CD4-positive, alpha-beta T cell treated with Interleukin-21 for 1 hour (primary cell): Measurements from ENCODE around the gene TMEM51.
"Not testable (repeated sequence)": the region's sequence is repeated elsewhere in the genome, so short reads cannot be mapped to it uniquely, and the experiment has no call there.

ENCODE experiments used
- DNase-seq: peaks from one replicate; pipeline ENCODE4 v3.0.0-alpha.2; 2020

TMEM51 gene

DNA sequence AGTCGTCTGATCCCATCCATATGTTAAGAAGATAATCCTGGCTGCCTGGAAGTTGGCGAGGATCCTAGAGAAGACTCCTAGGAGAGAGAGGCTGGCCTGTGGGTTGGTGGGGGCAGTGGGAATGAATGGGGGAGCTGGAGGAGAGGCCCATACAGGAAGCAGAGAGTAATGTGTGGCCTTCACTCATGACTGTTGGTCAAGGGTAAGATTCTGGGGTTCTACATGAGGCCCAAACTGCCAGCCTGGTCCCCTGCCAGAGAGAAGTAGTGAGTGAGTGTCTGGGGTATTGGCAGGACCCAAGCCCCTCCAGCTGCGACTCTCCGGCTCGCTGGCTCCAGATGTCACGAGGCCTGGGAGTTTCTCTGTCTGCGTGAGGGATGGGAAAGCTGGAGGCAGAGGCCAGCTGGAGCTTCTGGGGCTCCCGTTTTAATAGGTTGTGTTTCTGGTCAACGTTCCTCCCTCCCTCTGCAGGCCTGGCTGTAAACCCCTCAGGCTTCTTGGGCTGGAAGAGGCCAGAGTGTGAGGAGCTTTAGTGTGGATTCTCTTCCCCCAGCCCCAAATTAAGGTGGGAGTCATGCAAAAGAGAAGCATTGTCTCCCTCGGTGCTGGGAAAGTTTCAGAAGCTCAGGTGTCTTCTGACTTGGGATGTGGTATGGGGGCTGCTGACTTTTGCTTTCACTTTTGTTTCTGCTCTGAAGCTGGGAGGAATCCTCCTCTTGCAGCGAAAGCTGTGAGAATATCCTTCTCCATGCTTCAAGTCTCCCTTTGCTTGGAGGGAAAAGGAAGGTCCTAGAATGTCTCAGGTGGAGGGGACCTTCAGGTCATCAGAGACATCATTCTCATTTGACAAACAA, 2.6 kb downstream of the TMEM51 start:
- peak; percentile 11 for DNase-seq

DNA sequence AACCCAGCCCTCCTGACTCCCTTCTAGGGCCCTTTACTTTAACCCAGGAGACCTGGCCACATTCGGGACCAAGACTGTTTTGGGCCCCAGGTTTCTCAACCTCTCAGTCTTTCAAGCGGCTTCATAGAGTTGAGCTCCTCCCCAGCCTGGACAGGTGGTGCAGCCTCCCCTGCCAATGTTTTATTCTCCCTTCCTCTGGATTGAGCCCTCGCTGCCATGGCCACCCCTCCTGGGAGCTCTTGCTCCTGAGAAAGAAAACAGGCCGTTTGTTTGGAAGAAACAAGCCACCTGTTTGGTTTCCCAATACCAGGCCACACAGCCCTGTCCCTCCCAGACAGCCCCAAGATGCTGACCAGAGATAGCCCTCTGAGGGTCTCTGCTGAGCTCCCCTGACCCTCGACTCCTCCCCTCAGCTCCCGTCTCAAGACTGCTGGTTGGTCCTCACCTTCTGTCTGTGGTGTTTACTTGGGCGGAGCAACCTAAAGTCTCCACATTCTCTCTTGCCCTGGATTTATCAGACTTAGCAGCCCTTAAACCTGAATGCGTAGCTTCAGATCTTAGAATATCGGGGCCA, 3.3 kb downstream of the TMEM51 start:
- DNase-seq, result no peak

DNA sequence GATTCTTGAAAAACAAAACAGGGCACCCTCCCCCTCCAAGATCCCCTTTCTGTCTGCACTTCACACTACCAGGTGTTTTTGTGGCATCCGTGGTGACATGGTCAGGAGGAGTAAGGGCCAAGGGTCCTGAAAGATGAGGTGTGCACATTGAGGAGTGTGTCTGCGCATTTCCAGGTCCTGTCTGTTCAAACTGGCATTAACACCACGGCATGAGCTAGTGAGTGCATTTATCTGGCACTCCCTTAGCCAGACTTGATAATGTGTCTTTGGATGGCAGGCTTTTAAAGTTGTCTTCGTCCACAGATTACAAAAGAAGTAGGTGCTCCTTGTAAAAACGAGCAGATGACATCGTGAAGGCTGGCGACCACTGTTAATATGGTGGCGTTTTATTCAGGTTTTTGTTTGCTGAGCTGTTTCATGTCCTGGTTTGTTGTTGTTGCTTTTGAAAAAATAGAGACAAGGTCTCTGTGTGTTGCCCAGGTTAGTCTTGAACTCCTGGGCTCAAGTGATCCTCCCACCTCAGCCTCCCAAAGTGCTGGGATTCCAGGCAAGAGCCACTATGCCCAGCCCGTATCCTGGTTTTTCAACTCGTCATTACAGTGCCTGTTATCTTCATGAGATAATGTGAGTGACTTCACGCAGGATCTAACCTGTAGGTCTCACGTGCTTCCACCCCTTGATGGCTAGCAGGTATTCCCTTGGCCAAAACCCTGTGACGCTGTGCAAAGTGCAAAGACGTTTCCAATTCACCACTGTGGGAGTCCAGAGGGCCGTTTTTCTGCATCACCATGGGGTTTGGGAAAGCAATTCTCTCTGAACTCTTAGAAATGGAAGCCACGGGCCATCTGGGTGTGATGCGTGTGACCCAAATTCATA, 4.2 kb downstream of the TMEM51 start:
- no peak for DNase-seq

DNA sequence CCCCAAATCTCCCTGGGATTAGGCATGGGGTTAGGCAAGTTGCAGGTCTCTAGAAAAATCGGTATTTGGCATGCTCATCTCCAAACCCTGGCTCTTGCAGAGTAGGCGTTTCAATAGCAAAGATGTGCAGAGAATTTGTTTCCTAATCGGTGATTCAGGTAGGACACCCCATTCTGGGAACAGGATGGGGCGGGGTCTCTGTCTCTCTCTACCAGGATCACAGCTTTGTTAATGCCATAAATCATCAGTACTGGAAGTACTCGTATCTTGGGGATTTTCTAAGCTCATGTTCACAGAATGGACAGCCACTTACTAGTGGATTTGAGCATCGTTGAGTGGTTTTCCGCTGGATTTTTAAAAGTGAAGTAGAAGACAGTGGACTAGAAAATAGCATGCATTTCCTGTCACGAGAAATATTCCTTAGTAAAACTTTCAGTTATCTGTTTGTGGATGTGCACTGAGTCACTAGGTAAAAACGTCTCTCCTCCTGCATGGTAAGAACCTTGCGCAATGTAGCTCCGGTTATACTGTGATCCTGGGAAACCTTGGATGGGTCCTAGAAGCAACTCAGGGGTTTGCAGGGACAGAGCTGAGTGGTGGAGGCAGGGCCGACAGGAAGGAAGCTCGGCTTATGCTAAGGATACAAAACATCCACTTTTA, 5.1 kb downstream of the TMEM51 start:
- DNase-seq, result no peak

DNA sequence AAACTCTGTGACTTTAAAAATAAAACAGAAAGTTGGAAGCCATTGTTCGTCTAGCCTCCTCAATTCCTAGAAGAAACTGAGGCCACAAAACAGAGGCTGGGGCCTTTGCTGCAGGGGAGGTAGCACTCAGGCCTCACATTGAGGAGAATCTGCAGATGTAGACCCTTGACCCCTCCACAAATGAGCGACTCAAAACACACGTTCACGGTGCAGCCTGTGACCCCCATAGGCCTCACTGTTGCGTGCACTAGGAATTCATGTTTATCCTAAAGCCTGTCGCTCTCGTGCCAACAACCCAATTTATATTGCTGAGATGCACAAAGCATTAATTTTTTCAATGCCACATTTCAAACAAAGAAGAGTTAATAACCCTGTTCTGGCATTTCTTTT, 5.6 kb downstream of the TMEM51 start:
- no peak for DNase-seq

DNA sequence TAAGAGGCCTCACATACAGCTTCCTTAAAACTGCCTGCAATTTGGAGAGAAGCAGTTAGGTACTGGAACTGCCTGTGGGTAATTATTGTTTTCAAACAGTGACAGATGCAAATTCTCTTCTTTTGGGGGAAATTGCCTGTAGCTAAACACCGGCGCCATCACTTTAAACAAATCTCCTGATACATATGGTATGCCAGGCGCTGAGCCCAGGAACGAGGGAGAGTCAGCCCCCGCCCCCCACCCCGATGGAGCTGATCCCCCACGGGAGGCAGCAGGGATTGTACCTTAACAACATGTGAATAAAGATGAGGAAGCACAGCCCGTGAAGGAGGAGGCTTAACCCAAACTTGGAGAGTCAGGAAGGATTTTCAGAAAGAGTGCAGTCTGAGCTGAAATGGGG, 7.1 kb downstream of the TMEM51 start:
- DNase-seq, result no peak

DNA sequence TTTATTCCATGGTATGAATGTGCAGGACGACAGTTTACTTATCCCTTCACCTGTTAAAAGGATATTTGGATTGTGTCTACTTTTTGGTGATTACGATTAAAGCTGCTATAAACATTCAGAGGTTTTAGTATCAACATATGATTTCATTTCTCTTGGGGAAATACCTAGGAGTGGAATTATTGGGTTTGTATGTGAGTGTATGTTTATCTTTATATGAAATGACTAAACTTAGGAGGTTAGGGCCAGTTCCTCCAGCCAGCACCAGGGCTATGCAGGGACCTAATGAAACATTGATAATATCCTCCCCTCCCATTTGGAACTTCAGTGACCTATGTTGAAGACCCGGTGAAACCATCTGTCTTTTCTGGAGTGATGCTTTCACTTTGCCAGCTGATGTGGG, 13.8 kb downstream of the TMEM51 start:
- no peak for DNase-seq

DNA sequence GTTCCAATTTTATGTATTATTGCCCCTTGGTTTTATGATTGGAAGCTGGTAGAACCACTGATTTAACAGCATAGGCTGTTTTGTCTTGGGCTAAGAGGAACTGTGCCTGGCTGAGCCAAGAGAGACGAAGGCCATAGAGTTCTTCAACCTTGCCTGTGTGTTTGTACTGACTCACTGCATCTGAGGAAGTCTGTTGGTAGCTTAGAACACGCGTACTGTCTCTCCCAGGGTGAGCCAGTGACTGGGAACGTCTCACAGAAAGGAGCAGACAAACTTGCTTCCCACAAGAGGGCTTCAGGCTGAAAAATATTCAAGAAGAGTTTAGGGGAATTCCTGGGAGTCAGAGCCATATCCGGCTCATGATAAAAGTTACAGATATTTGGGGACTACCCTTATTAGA, 14.9 kb downstream of the TMEM51 start:
- no peak for DNase-seq

DNA sequence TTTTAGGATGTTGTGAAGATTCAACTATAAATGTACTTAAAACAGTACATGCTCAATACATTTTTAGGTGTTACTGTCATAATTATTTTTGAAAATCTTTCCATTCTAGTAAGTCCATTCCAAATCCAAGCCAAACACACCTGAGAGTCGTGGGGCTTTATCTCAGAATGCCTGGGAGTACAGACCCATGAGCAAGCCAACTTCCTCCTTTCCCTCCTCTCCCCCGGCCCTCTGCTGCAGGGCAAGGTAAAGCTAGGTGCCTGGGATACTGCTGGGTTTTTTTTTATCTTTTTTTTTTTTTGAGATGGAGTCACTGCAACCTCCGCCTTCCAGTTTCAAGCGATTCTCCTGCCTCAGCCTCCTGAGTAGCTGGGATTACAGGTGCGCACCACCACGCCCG, 16.5 kb downstream of the TMEM51 start:
- no peak for DNase-seq

DNA sequence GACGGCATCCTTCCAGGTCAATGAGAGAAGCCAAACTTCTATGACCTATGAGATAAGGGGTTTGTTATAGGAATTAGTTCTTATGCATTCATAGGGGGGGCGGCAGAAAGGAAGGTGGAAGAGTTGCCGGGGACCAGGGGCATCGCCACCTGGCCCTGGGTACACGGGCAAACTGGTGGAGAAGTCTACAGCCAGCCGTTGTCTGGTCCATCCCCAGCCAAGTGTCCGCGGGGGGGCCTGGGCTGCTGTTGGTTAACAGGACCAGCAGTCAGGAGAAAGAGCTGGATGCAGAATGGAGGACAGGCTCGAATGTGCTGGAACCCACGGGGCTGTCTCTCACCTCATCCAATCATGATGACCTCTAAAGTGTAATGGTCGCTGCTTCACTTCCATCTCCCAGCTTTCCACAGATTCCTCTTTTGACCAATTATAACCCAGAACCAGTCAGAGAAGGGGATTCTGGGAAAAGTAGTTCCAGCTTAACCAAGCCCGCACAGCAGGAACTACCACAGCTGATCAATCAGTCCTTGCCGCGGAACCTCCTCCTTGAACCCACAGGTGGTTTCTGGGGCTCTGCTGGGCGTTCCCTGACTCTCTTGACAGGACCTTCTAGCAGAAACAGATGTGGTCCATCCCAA, 17.8 kb downstream of the TMEM51 start:
- no peak for DNase-seq

DNA sequence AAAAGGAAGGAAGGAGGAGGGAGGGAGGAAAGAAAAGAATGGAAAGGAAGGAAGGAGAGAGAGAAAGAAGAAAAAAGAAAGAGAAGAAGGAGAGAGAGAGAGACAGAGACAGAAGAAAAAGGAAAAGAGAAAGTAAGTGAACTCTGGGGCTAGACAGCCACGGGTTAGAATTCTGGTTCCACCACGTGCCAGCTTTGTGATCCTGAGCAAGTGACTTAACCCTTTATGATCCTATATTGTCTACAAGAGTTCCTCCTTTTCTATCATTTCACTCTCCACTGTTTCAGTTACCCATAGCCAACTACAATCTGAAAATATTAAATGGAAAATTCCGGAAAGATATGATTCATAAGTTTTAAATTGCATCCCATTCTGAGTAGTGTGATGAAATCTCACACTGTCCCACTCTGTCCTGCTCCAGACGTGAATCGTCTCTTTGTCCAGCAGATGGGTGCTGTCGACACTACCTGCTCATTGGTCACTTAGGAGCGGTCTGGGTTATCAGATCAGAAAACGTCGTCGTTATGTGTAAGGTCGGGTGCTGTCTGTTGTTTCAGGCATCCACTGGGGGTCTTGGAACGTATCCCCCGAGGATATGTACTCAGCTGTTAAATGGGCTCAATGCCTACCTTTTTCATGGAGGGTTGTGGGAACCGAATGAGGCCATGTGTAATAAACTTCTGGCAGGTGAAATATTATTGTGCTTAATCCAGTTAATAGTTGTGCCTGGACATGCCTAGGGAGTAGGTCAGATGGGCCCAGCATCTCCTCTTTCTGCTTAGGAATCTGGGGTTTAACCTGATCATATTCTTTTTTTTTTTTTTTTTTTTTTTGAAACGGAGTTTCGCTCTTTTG, 19.1 kb downstream of the TMEM51 start:
- no peak for DNase-seq

DNA sequence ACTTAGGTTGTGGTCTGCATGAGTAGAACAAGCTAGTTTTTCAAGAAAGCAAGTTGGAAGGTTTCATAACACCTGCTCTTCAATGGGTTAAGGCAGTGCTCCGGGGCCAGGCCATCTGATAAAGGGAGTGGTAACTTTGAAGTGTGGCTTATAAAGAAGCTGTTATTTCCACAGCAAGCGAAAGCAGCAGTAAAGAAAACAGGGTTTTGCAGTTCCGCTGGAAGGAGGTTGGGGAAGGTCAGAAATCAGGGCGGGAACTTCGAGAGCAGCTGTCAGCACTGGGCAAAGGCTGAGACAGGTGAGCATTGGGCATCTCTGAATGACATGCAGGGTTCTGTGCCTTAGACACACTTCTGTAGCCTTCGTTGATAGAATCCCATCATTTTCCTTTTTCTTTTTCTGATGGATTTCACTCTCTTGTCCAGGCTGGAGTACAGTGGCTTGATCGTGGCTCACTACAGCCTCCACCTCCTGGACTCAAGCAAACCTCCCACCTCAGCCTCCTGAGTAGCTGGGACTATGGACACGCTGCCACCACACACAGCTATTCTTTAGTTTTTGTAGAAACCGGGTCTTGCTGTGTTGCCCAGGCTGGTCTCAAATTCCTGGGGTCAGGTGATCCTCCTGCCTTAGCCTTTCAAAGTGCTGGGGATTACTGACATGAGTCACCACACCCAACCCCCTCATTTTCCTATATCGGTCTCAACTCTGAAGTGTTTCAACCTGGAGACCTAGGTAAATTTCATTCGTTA, 20.5 kb downstream of the TMEM51 start:
- DNase-seq, result no peak

DNA sequence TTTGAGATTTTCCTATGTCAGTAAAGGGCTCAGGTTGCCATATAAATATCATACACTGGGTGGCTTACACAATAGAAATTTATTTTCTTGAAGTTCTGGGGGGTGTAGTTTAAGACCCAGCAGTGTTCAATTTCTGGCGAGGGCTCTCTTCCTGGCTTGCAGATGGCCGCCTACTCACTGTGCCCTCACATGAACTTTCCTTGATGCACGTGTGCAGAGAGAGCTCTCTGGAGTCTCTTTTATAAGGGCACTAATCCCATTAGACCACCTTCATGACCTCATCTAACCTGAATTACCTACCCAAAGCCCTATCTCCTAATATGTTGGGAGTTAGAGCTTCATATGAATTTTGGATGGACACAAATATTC, 21.1 kb downstream of the TMEM51 start:
- no peak for DNase-seq

DNA sequence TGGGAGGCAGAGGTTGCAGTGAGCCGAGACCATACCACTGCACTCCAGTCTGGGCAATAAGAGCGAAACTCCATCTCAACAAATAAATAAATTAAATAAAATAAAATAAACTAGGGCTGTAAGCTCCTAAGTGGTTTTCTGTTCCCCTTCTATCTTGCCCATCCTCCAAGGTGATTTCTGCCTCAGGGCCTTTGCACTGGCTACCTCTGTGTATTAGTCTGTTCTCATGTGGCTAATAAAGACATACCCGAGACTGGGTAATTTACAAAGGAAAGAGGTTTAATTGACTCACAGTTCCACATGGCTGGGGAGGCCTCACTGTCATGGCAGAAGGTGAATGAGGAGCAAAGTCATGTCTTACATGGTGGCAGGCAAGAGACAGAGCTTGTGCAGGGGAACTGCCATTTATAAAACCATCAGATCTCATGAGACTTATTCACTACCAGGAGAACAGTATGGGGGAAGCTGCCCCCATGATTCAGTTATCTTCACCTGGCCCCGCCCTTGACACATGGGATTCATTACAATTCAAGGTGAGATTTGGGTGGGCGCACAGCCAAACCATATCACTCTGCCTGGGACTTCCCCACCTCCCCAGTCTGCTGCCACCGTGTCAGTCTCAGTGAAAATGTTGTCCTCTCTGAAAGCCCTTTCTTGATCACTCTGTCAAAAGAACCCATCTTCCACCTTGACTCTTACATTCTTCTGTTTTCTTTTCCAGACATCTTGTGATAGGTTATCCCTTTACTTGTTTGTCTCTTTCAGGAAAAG, 22.0 kb downstream of the TMEM51 start:
- not testable (repeated sequence) for DNase-seq

DNA sequence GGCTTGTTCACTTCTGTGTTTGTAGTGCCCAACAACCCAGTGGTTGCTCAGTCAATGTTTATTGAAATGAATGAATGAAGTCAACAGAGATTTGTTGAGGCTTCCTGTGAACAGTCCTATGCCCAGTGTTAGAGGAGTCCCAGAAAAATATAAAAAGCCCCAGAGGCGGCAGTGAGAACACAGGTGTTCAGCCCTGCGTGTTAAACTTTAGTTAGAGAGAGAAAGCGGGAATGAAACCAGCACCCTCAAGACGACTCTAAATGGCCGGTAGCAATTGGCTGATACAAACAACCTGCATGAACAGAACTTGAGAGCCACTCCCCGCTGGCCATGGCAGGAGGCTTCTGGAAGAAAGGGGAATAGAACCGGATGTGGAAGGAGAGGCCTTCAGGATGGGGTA, 22.6 kb downstream of the TMEM51 start:
- DNase-seq, result no peak

DNA sequence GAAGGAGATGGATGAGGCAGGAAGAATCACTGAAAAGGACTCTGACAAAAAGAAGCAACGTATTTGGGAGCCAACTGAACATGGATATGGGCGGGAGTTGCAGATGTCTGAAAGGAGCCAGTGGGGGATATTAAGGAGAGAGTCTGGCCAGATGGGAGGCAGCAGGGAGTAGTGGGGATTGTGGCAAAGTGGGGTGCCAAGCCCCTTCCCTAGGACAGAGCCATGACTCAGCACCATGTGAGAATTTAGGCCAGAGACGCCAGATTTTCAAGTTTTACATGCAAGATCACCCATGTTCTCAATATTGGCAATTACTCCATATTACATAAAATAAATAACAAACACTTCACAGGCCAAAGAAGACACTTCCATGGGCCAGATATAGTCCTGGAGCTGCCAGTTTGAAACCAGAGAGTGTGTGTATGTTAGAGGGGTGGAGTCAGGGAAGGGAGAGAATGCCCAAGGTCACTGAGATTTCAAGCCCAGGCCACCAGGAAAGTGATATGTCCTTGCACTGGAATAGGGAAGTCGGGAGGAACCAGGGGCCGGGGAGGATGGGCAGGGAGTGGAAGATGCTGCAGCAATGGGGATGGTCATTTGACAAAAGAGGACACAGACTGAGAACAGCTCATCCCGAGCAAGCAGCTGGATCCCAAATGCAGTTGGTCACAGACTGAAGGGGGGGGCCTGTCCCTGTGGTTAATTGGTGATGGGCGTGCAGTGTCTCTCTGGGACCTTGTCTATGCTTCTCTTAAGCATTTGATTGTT, 23.5 kb downstream of the TMEM51 start:
- DNase-seq, result no peak

DNA sequence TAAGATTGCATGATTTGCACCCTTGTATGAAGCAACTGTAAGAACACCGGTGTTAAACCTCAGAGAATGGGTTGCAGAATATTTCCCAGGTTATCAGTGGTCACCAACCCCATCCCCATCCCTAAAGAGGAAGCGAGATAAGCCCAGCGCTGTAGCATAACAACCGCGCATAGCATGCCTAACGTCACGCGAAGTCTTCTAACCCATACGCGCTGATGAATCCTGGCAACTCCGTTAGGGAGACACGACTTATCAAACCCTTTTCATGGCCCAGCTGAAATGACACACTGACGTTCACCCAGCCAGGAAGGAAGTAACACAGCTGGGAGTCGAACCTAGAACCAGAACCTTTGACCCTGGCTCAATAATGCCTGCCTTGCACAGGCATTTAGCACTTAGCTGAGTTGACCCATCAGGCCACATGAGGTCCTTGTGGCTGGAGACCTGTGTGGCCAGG, 24.2 kb downstream of the TMEM51 start:
- DNase-seq, result no peak

DNA sequence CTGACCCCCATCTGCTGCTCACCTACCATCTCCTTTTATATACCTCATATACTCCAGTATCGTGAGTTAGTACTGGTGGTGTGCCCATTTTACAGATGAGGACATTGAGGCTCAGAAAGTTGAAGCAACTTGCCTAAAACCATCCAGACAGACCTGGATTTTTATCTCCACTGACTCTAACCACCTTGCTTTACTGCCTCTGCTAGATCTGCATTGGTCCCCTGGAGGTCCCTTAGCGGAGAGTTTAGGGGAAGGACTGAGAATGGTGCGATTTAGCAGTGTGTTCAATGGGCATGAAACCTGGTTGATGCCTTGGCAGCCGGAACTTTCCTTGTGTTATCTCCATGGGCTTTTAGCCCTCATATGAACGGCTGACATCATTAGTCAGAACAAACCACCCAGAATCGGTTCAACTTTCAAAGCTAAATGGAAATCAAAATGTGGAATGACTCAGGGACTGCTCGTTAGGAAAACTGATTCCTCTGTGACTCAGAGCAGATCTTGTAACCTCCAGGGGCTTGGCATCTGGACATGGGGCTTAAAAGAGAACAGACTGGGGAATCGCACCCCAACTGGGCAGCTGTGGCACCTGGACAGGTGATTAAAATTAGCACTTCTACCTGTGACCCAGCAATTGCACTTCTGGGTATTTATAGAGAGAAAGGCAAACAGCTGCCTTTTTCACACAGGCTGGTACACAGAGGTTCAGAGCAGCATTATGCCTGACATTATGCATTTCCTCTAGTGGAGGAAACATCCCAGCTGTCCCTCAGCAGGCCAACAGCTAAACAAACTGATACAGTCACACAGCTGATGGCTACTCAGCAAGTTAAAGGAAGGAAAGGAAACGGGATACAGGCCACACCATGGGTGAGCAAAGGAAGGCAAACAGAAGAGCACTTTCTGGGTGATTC, 25.3 kb downstream of the TMEM51 start:
- no peak for DNase-seq
